H1 (cell line): ENCODE data around the gene OTOL1. TPM values are rescaled to one million over a fixed set of nuclear protein-coding genes. Genes with fewer than 3 reads are reported as not detected.

ENCODE experiments used
- CTCF ChIA-PET: fragments of 300-600 bp; sonication (Branson Sonifier 250); formaldehyde crosslinking; loops from one replicate; lab custom pipeline; 2021; ENCODE audit not compliant: partially characterized antibody; lab: Charles Lee
- POLR2A ChIA-PET: fragments of 300-600 bp; sonication (Branson Sonifier 250); formaldehyde crosslinking; loops from one replicate; lab custom pipeline; 2021; ENCODE audit warnings: inconsistent platforms; ENCODE audit not compliant: partially characterized antibody; lab: Charles Lee
- DNase-seq, 2 experiments: peaks; one replicate each; pipeline versions ENCODE4 v3.0.0 to v3.0.0-alpha.2; 2010 to 2022; ENCODE audit warnings: low spot score in 2 of 2, low read depth in 1 of 2, mixed read lengths in 1 of 2
- FAIRE-seq: peaks from 2 replicates; lab custom pipeline; 2011; peaks lifted over from hg19 to GRCh38; lab: Jason Lieb, UNC
- H2AFZ ChIP-seq: 2 replicates; pipeline ENCODE4 v1.8.1; 2012; ENCODE audit warnings: low read length, inconsistent platforms
- H2AK5ac ChIP-seq: 2 replicates; pipeline ENCODE4 v1.6.1; 2013; ENCODE audit warnings: low read depth, low read length
- H2BK120ac ChIP-seq: replicated peaks from 2 replicates; pipeline ENCODE3; 2013; ENCODE audit warnings: low read depth, low read length, inconsistent platforms
- H2BK12ac ChIP-seq: 2 replicates; pipeline ENCODE4 v1.6.1; 2013; ENCODE audit warnings: low read depth, low read length
- H2BK15ac ChIP-seq: 2 replicates; pipeline ENCODE4 v1.6.1; 2013; ENCODE audit warnings: low read length
- H2BK20ac ChIP-seq: 2 replicates; pipeline ENCODE4 v1.6.1; 2013; ENCODE audit warnings: low read length
- H2BK5ac ChIP-seq: 2 replicates; pipeline ENCODE4 v1.6.1; 2013; ENCODE audit warnings: low read depth, low read length
- H3K14ac ChIP-seq: 2 replicates; pipeline ENCODE4 v1.6.1; 2013; ENCODE audit warnings: inconsistent platforms; ENCODE audit not compliant: insufficient read length
- H3K18ac ChIP-seq: 2 replicates; pipeline ENCODE4 v1.6.1; 2013; ENCODE audit warnings: low read length; ENCODE audit errors: extremely low read depth
- H3K23ac ChIP-seq: 2 replicates; pipeline ENCODE4 v1.6.1; 2013; ENCODE audit warnings: inconsistent platforms; ENCODE audit not compliant: insufficient read length
- H3K23me2 ChIP-seq: 2 replicates; pipeline ENCODE4 v1.6.1; 2013; ENCODE audit warnings: low read depth, low read length
- H3K27ac ChIP-seq: 2 replicates; pipeline ENCODE4 v1.6.1; 2011; ENCODE audit warnings: low read depth, low read length, inconsistent platforms
- H3K27me3 ChIP-seq, 4 experiments: replicated peaks in 1 of 4; 1 replicate in 1 of 4; 2 replicates in 3 of 4; pipeline versions ENCODE4 v1.6.1 to v1.8.1; 2011 to 2013; ENCODE audit warnings: low read length in 3 of 4, mild to moderate bottlenecking in 3 of 4, inconsistent platforms in 2 of 4, mixed read lengths in 2 of 4, moderate library complexity in 1 of 4; ENCODE audit not compliant: control insufficient read depth in 3 of 4, insufficient read depth in 3 of 4; ENCODE audit errors: extremely low read depth in 1 of 4
- H3K36me3 ChIP-seq, 4 experiments: 2 replicates each; pipeline versions ENCODE4 v1.6.1 to v1.8.1; 2011 to 2013; ENCODE audit warnings: mild to moderate bottlenecking in 4 of 4, low read length in 3 of 4, moderate library complexity in 2 of 4, control low read depth in 1 of 4, inconsistent platforms in 1 of 4; ENCODE audit not compliant: insufficient read depth in 4 of 4, control insufficient read depth in 2 of 4
- H3K4ac ChIP-seq: replicated peaks from 2 replicates; pipeline ENCODE3; 2013; ENCODE audit warnings: low read length, low read depth, mixed read lengths, inconsistent platforms; ENCODE audit not compliant: insufficient read length
- H3K4me1 ChIP-seq, 4 experiments: replicated peaks in 1 of 4; 1 replicate in 1 of 4; 2 replicates in 3 of 4; pipeline versions ENCODE4 v1.6.1 to v1.8.1; 2011 to 2013; ENCODE audit warnings: low read length in 3 of 4, inconsistent platforms in 2 of 4, mixed read lengths in 1 of 4; ENCODE audit not compliant: insufficient read depth in 4 of 4, control insufficient read depth in 3 of 4
- H3K4me2 ChIP-seq, 2 experiments: 2 replicates each; pipeline versions ENCODE4 v1.6.1 to v1.8.1; 2011 to 2013; ENCODE audit warnings: low read depth in 2 of 2, low read length in 2 of 2, control low read depth in 1 of 2, inconsistent platforms in 1 of 2, mild to moderate bottlenecking in 1 of 2; ENCODE audit not compliant: insufficient read depth in 1 of 2
- H3K4me3 ChIP-seq, 4 experiments: fragments of 200-600, 300-600 bp in 1 of 4; sonication (generic), shearing (Covaris generic), sonication (Bioruptor Twin) in 1 of 4; 2 replicates each; pipeline versions ENCODE4 v1.5.1 to v1.8.1; 2011 to 2016; ENCODE audit warnings: low read length in 4 of 4, low read depth in 3 of 4, control low read depth in 2 of 4, inconsistent platforms in 2 of 4, mild to moderate bottlenecking in 2 of 4, mixed read lengths in 1 of 4, moderate library complexity in 1 of 4; ENCODE audit not compliant: insufficient read depth in 2 of 4; ENCODE audit errors: extremely low read depth in 1 of 4
- H3K56ac ChIP-seq: replicated peaks from 2 replicates; pipeline ENCODE3; 2013; ENCODE audit warnings: low read depth, mild to moderate bottlenecking, mixed read lengths, low read length, inconsistent platforms; ENCODE audit not compliant: insufficient read length
- H3K79me1 ChIP-seq: 2 replicates; pipeline ENCODE4 v1.6.1; 2013; ENCODE audit warnings: low read depth, low read length, control low read depth
- H3K79me2 ChIP-seq, 2 experiments: 2 replicates each; pipeline versions ENCODE4 v1.6.1 to v1.8.1; 2012 to 2013; ENCODE audit warnings: low read length in 2 of 2, mild to moderate bottlenecking in 2 of 2, inconsistent platforms in 1 of 2; ENCODE audit not compliant: insufficient read depth in 2 of 2, control insufficient read depth in 1 of 2
- H3K9ac ChIP-seq, 4 experiments: replicated peaks in 1 of 4; 1 replicate in 1 of 4; 2 replicates in 3 of 4; pipeline versions ENCODE4 v1.6.1 to v1.8.1; 2011 to 2013; ENCODE audit warnings: low read depth in 3 of 4, low read length in 3 of 4, control low read depth in 2 of 4, mild to moderate bottlenecking in 2 of 4, moderate library complexity in 2 of 4, inconsistent platforms in 1 of 4; ENCODE audit errors: extremely low read depth in 1 of 4
- H3K9me3 ChIP-seq, 2 experiments: 2 replicates each; pipeline versions ENCODE4 v1.6.1 to v1.8.1; 2012 to 2013; ENCODE audit warnings: mild to moderate bottlenecking in 2 of 2, moderate library complexity in 2 of 2, control low read depth in 1 of 2, inconsistent platforms in 1 of 2, low read depth in 1 of 2, low read length in 1 of 2, mixed read lengths in 1 of 2; ENCODE audit not compliant: insufficient read depth in 2 of 2
- H4K20me1 ChIP-seq, 2 experiments: replicated peaks in 1 of 2; 2 replicates each; pipeline versions ENCODE3 to v1.8.1; 2011 to 2013; ENCODE audit warnings: inconsistent platforms in 2 of 2, low read length in 2 of 2, mild to moderate bottlenecking in 1 of 2; ENCODE audit not compliant: insufficient read depth in 2 of 2, control insufficient read depth in 1 of 2
- H4K5ac ChIP-seq: 2 replicates; pipeline ENCODE4 v1.6.1; 2013; ENCODE audit warnings: low read length, low read depth, mixed read lengths, inconsistent platforms; ENCODE audit not compliant: insufficient read length
- H4K8ac ChIP-seq: 2 replicates; pipeline ENCODE4 v1.8.0; 2013; ENCODE audit warnings: mild to moderate bottlenecking, moderate library complexity, low read length, inconsistent platforms; ENCODE audit not compliant: insufficient read depth; ENCODE audit errors: extremely low read depth
- H4K91ac ChIP-seq: replicated peaks from 2 replicates; pipeline ENCODE3; 2013; ENCODE audit warnings: low read length, mixed read lengths, inconsistent platforms; ENCODE audit not compliant: insufficient read length
- BRCA1 ChIP-seq: IDR thresholded peaks from 2 replicates; pipeline ENCODE4 v1.6.1; 2012; ENCODE audit warnings: low read depth, low read length, improper control_type of control experiment
- CBX8 ChIP-seq: fragments of 300-800, 300-1000 bp; sonication (generic); IDR thresholded peaks from 2 replicates; pipeline ENCODE4 v1.7.1; 2016; ENCODE audit warnings: low read depth, low read length, borderline replicate concordance
- CHD1 ChIP-seq: IDR thresholded peaks from 2 replicates; pipeline ENCODE4 v1.6.1; 2012; ENCODE audit warnings: low read depth, low read length, improper control_type of control experiment
- MAX ChIP-seq: IDR thresholded peaks from 2 replicates; pipeline ENCODE4 v1.6.1; 2012; ENCODE audit warnings: inconsistent platforms
- SIX5 ChIP-seq: IDR thresholded peaks from 2 replicates; pipeline ENCODE4 v1.6.1; 2011; ENCODE audit warnings: mild to moderate bottlenecking, low read depth, low read length
- YY1 ChIP-seq: IDR thresholded peaks from 2 replicates; pipeline ENCODE4 v1.6.1; 2011; ENCODE audit warnings: low read depth, mild to moderate bottlenecking, low read length
- WGBS, 2 experiments: shearing (Covaris generic) in 1 of 2; methylation state at CpG; one replicate each; pipeline versions ENCODE4 v1.1.6 to v1.1.7; 2013 to 2015; ENCODE audit warnings: low lambda C conversion rate in 2 of 2, mixed read lengths in 2 of 2, inconsistent platforms in 1 of 2, low coverage in 1 of 2, missing lambda C conversion rate in 1 of 2; ENCODE audit not compliant: insufficient replicate concordance in 2 of 2, insufficient coverage in 1 of 2, insufficient read length in 1 of 2; ENCODE audit errors: extremely low coverage in 1 of 2, missing lambda C conversion rate in 1 of 2; 5-methylcytosine and 5-hydroxymethylcytosine counted together
- polyA plus RNA-seq, 7 experiments: library from polyadenylated mRNA; depleted of rRNA in 3 of 7; stranded (reverse) in 5 of 7; unstranded in 2 of 7; fragments of >200 nt in 5 of 7; fragments of 200-250 nt in 2 of 7; gene quantifications; 1 replicate in 5 of 7; 2 replicates in 1 of 7; 4 replicates in 1 of 7; pipeline versions ENCODE4 v1.2.1 to v1.2.3, GENCODE V29; 2011 to 2013; ENCODE audit warnings: missing spikeins in 2 of 7, mixed read lengths in 2 of 7
- total RNA-seq: library from RNA; stranded (reverse); fragmentation: NEBNext Ultra II Directional; extraction: Animal tissue kit (Norgen Biotek cat#: 25700); gene quantifications from 2 replicates; pipeline ENCODE4 v1.2.1, GENCODE V29; 2021

OTOL1 gene
- total and polyA plus RNA-seq, 2 of the 8 experiments (the other 6 are each of a cell fraction or from before 2014, with no cell fraction given): not detected

- H3K4me1 ChIP-seq: 0 out of 7 replicates have a peak, but pooled peaks cover 0 to 2% (median 0%) of the 10 kb centered on the region in 4 experiments
- H2BK15ac ChIP-seq: no peak overlapping the region
- TF ChIP-seq CHD1 (no peak), SIX5 (no peak), MAX (no peak), YY1 (no peak), CBX8 (no peak), BRCA1 (no peak)
These were observed 42.0 kb upstream of the OTOL1 start for GRCh38 chr3:161454615-161455014.

More at GRCh38 chr3:161454615-161455014, 42.0 kb upstream of the OTOL1 start:
- H3K4me3 ChIP-seq: no peak overlapping the region
- H2AK5ac ChIP-seq: no peak overlapping the region
- H4K20me1 ChIP-seq: no peaks in the 10 kb centered on the region
- H4K91ac ChIP-seq: no peak overlapping the region
- H3K23ac ChIP-seq: no peak overlapping the region
- no peak overlapping the region; a peak in 1 of 4 replicates for H3K4me2 ChIP-seq
- no peaks in the 10 kb centered on the region for H3K79me1 ChIP-seq
- H3K4ac ChIP-seq: no peak overlapping the region
- H4K5ac ChIP-seq: no peak overlapping the region
- no peak overlapping the region for H2BK20ac ChIP-seq
- no peaks in the 10 kb centered on the region for H3K9me3 ChIP-seq
- POLR2A ChIA-PET: no interaction called here
- DNase-seq: no peak
- H3K27me3 ChIP-seq: no peaks in the 10 kb centered on the region
- no peak overlapping the region for H3K14ac ChIP-seq
- H2BK120ac ChIP-seq: no peak overlapping the region
- no peak overlapping the region for H3K18ac ChIP-seq
- peak overlapping the region; percentile 49; the same call in 1 of the 2 replicates for H2AFZ ChIP-seq
- CTCF ChIA-PET: no interaction called here
- no peak overlapping the region for H3K56ac ChIP-seq
- no peaks in the 10 kb centered on the region for H3K79me2 ChIP-seq
- no peaks in the 10 kb centered on the region for H3K36me3 ChIP-seq
- H3K27ac ChIP-seq: no peak overlapping the region
- no peak overlapping the region for H3K9ac ChIP-seq
- H2BK12ac ChIP-seq: no peak overlapping the region
- peaks cover 2% of the 10 kb centered on the region; the same call in 1 of the 2 replicates for H3K23me2 ChIP-seq
- no peak overlapping the region for H4K8ac ChIP-seq
- H2BK5ac ChIP-seq: no peak overlapping the region
- 56% methylated on average over 2 of the region's 2 CpGs; no CpG with 5 or more reads in 1 of the 2 experiments for WGBS, 2 experiments
- FAIRE-seq: no peak
